ENCODE results near the gene FNDC7.

DNA sequence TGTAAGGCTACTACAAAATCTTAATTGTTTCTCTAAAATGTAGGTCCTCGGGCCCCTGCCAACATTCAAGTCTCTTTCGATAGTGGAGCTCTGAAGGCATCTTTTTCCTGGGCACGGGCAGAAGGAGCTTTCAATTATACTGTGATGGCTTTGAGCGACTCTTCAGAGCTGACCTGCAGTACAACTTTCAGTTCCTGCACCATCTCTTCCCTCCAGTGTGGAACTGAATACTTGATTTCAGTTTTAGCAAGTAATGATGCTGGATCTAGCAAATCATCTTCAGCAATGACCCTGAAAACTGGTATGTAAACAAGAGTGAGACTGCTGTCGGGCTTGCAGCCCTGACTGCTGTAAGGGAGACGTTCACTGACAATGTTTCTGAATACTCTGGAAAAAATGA lies 9.6 kb downstream of the FNDC7 start:
- TF ChIP-seq, protein P1, sequence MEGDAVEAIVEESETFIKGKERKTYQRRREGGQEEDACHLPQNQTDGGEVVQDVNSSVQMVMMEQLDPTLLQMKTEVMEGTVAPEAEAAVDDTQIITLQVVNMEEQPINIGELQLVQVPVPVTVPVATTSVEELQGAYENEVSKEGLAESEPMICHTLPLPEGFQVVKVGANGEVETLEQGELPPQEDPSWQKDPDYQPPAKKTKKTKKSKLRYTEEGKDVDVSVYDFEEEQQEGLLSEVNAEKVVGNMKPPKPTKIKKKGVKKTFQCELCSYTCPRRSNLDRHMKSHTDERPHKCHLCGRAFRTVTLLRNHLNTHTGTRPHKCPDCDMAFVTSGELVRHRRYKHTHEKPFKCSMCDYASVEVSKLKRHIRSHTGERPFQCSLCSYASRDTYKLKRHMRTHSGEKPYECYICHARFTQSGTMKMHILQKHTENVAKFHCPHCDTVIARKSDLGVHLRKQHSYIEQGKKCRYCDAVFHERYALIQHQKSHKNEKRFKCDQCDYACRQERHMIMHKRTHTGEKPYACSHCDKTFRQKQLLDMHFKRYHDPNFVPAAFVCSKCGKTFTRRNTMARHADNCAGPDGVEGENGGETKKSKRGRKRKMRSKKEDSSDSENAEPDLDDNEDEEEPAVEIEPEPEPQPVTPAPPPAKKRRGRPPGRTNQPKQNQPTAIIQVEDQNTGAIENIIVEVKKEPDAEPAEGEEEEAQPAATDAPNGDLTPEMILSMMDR (IDR thresholded peaks at IDR 0.05 in 2 of 3, conservative IDR thresholded peaks at IDR 0.05 in 1 of 3; ENCODE audit: control insufficient read depth in 2 of 3, extremely low read depth in 1 of 3, insufficient read depth in 1 of 3, low read depth in 3 of 3, low read length in 3 of 3), result no peak
- TF ChIP-seq TAF1 (IDR thresholded peaks at IDR 0.05; ENCODE audit: borderline replicate concordance, low read depth, low read length), result no peak
